ENCODE data around the gene SLC2A13. TPM values are rescaled to one million over a fixed set of nuclear protein-coding genes. Genes with fewer than 3 reads are reported as not detected.

The SLC2A13 gene
- polyA plus RNA-seq, 3 donors: 2.2 to 2.9 (median 2.5) TPM

GRCh38 chr12:40137252-40137651, 31.4 kb upstream of the SLC2A13 start:
- intact Hi-C loops (cut with micrococcal nuclease): no loop called here
- H3K9ac ChIP-seq (ENCODE audit: insufficient read depth, low read length, poor library complexity, severe bottlenecking): no peak overlapping the region
- no peak overlapping the region for H3K4me3 ChIP-seq (replicated peaks in 1 of 3; ENCODE audit: low read depth in 2 of 3, low read length in 3 of 3)
- H3K36me3 ChIP-seq (replicated peaks in 1 of 2; ENCODE audit: control insufficient read depth in 1 of 2, insufficient read depth in 2 of 2, low read length in 2 of 2): no peaks in the 10 kb centered on the region
- H3K9me3 ChIP-seq (replicated peaks in 1 of 2; ENCODE audit: control insufficient read depth in 1 of 2, insufficient read depth in 1 of 2, low read length in 2 of 2): no peaks in the 10 kb centered on the region
- Mint-ChIP-seq H3K27ac (peak overlapping the region in 3 of 7 donors; percentile 50 to 76 (median 52)), H3K36me3 (peaks cover 4 to 5% of the 10 kb centered on the region in 2 donors), H3K9me3 (peaks cover 0 to 6% (median 0%) of the 10 kb centered on the region in 7 donors), H3K27me3 (ENCODE audit: low read depth in 3 of 3) (peaks cover 0 to 2% (median 0%) of the 10 kb centered on the region in 3 donors), H3K4me1 (peaks cover 9% of the 10 kb centered on the region), H3K4me3 (no peak overlapping the region)
- peaks cover 5 to 13% of the 10 kb centered on the region in 2 donors for H3K4me1 ChIP-seq (ENCODE audit: control insufficient read depth in 1 of 2, insufficient read depth in 2 of 2, low read length in 2 of 2)
- no peaks in the 10 kb centered on the region for H4K20me1 ChIP-seq (ENCODE audit: insufficient read depth, low read length)
- no peak overlapping the region for H2AFZ ChIP-seq (ENCODE audit: insufficient read depth, low read depth, low read length, poor library complexity, severe bottlenecking)
- H3K27me3 ChIP-seq (ENCODE audit: control insufficient read depth in 2 of 2, insufficient read depth in 2 of 2, low read length in 2 of 2): no peaks in the 10 kb centered on the region
- no CpG with 5 or more reads among the region's 3 CpGs for WGBS (ENCODE audit: insufficient coverage)
- H3K4me2 ChIP-seq (replicated peaks; ENCODE audit: extremely low read depth, low read length, poor library complexity, severe bottlenecking): peak overlapping the region; percentile 7
- no peak for TF ChIP-seq CTCF (IDR thresholded peaks at IDR 0.05)
- peak; percentile 83 to 94 (median 90) for DNase-seq
- no peaks in the 10 kb centered on the region for H3K79me2 ChIP-seq (ENCODE audit: insufficient read depth, low read length)
- H3K27ac ChIP-seq (ENCODE audit: low read depth in 1 of 2, low read length in 2 of 2): peak overlapping the region in 1 of 2 donors; percentile 54

DNA sequence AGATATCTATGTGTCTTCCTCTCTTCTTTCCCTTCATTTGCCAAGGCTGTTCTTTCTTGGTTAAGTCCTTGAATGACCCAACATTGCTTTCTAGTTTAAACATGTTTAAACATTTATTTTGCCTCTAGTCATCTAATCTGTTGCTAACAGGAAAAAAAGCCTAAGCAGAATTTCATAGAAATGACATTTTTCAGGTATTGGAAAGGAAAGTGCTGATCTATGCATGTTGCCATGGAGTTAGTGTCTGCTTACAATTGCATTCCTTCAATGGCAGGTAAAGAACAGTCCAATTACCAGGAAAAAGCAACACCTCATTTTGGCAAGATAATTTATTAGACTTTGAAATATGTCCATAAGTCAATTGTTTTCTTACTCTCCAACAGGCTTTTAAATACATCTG, 21.5 kb upstream of the SLC2A13 start:
- Histone ChIP-seq H3K36me3 (replicated peaks in 1 of 2; ENCODE audit: control insufficient read depth in 1 of 2, insufficient read depth in 2 of 2, low read length in 2 of 2) (no peaks in the 10 kb centered on the region), H3K79me2 (ENCODE audit: insufficient read depth, low read length) (no peaks in the 10 kb centered on the region), H3K4me2 (replicated peaks; ENCODE audit: extremely low read depth, low read length, poor library complexity, severe bottlenecking) (no peak overlapping the region), H2AFZ (ENCODE audit: insufficient read depth, low read depth, low read length, poor library complexity, severe bottlenecking) (no peak overlapping the region), H3K9ac (ENCODE audit: insufficient read depth, low read length, poor library complexity, severe bottlenecking) (no peak overlapping the region), H3K4me1 (ENCODE audit: control insufficient read depth in 1 of 2, insufficient read depth in 2 of 2, low read length in 2 of 2) (peaks cover 5 to 6% of the 10 kb centered on the region in 2 donors), H3K27ac (ENCODE audit: low read depth in 1 of 2, low read length in 2 of 2) (no peak overlapping the region), H3K9me3 (replicated peaks in 1 of 2; ENCODE audit: control insufficient read depth in 1 of 2, insufficient read depth in 1 of 2, low read length in 2 of 2) (no peaks in the 10 kb centered on the region), H4K20me1 (ENCODE audit: insufficient read depth, low read length) (no peaks in the 10 kb centered on the region), H3K27me3 (ENCODE audit: control insufficient read depth in 2 of 2, insufficient read depth in 2 of 2, low read length in 2 of 2) (no peaks in the 10 kb centered on the region), H3K4me3 (replicated peaks in 1 of 3; ENCODE audit: low read depth in 2 of 3, low read length in 3 of 3) (no peak overlapping the region)
- intact Hi-C loops (cut with micrococcal nuclease): no loop called here
- H3K9me3 Mint-ChIP-seq: peaks cover 0 to 2% (median 0%) of the 10 kb centered on the region in 7 donors
- H3K4me1 Mint-ChIP-seq: peaks cover 6% of the 10 kb centered on the region
- no peak overlapping the region for H3K27ac Mint-ChIP-seq
- no peaks in the 10 kb centered on the region for H3K27me3 Mint-ChIP-seq (ENCODE audit: low read depth in 3 of 3)
- DNase-seq: no peak
- no peak overlapping the region for H3K4me3 Mint-ChIP-seq
- no peaks in the 10 kb centered on the region for H3K36me3 Mint-ChIP-seq
- TF ChIP-seq CTCF (IDR thresholded peaks at IDR 0.05): no peak
